HepG2 (cell line): ENCODE data around the gene REM2. TPM values are rescaled to one million over a fixed set of nuclear protein-coding genes. Genes with fewer than 3 reads are reported as not detected.

ENCODE experiments used
- ATAC-seq: fragments of 200-7000 bp; cut with Tn5 transposase; 3 replicates; pipeline ENCODE4 v1.9.1; 2020; ENCODE audit warnings: mild to moderate bottlenecking, moderate library complexity
- BruUV-seq: library from RNA; stranded (reverse); fragments of 400-500 nt; replicated peaks from 2 replicates; lab custom pipeline; 2021; lab: Mats Ljungman, UMichigan
- CTCF ChIA-PET: fragments of 300-600 bp; formaldehyde crosslinking; extraction: SDS; loops from one replicate; lab custom pipeline; 2021; ENCODE audit warnings: low total read pairs, inconsistent platforms, low intra/inter-chr PET ratio; lab: Yijun Ruan, JAX
- POLR2A ChIA-PET: fragments of 350-600 bp; sonication (Branson Sonifier 250); formaldehyde crosslinking; loops from one replicate; lab custom pipeline; 2020; ENCODE audit warnings: antibody characterized with exemption, inconsistent platforms; lab: Yijun Ruan, JAX
- DNase-seq: peaks from one replicate; pipeline ENCODE4 v3.0.0-alpha.2; 2015; ENCODE audit warnings: low spot score
- FAIRE-seq: peaks from 3 replicates; lab custom pipeline; 2011; peaks lifted over from hg19 to GRCh38; lab: Jason Lieb, UNC
- H2AFZ ChIP-seq: one replicate; pipeline ENCODE4 v1.6.1; 2011; ENCODE audit warnings: low read length, inconsistent platforms
- H3K27ac ChIP-seq: fragments of 300-600 bp; 3 replicates; pipeline ENCODE4 v1.8.0; 2011; ENCODE audit warnings: mixed run types, mild to moderate bottlenecking, mixed read lengths, low read length, inconsistent platforms; ENCODE audit not compliant: insufficient read depth; ENCODE audit errors: extremely low read length
- H3K27me3 ChIP-seq, 2 experiments: fragments of 200-600 bp in 1 of 2; 2 replicates in 1 of 2; 3 replicates in 1 of 2; pipeline versions ENCODE4 v1.6.0 to v1.8.0; 2011; ENCODE audit warnings: low read length in 2 of 2, mild to moderate bottlenecking in 2 of 2, moderate library complexity in 2 of 2, inconsistent platforms in 1 of 2; ENCODE audit not compliant: insufficient read depth in 2 of 2, control insufficient read depth in 1 of 2
- H3K36me3 ChIP-seq, 2 experiments: fragments of 200-600 bp in 1 of 2; replicated peaks in 1 of 2; 2 replicates in 1 of 2; 3 replicates in 1 of 2; pipeline versions ENCODE4 v1.5.1 to v1.8.0; 2011; ENCODE audit warnings: low read length in 2 of 2, inconsistent platforms in 1 of 2; ENCODE audit not compliant: insufficient read depth in 2 of 2, control insufficient read depth in 1 of 2
- H3K4me1 ChIP-seq: 2 replicates; pipeline ENCODE4 v1.5.1; 2012; ENCODE audit warnings: low read length, inconsistent platforms; ENCODE audit not compliant: insufficient read depth
- H3K4me2 ChIP-seq: 2 replicates; pipeline ENCODE4 v1.6.0; 2011; ENCODE audit warnings: low read depth, low read length, inconsistent platforms
- H3K4me3 ChIP-seq, 3 experiments: fragments of 200-600 bp in 1 of 3; sonication (generic), shearing (Covaris generic) in 1 of 3; replicated peaks in 1 of 3; 2 replicates each; pipeline ENCODE4 v1.5.1; 2011 to 2016; ENCODE audit warnings: low read length in 3 of 3, inconsistent platforms in 2 of 3, low read depth in 2 of 3, mild to moderate bottlenecking in 2 of 3, control low read depth in 1 of 3, mixed read lengths in 1 of 3; ENCODE audit not compliant: insufficient read depth in 1 of 3
- H3K79me2 ChIP-seq: one replicate; pipeline ENCODE4 v1.6.1; 2011; ENCODE audit warnings: low read length, inconsistent platforms; ENCODE audit not compliant: insufficient read depth
- H3K9ac ChIP-seq: 2 replicates; pipeline ENCODE4 v1.6.0; 2011; ENCODE audit warnings: mild to moderate bottlenecking, low read depth, low read length, inconsistent platforms; ENCODE audit not compliant: insufficient read depth
- H3K9me3 ChIP-seq: 2 replicates; pipeline ENCODE4 v1.5.1; 2012; ENCODE audit warnings: mild to moderate bottlenecking, low read length
- H4K20me1 ChIP-seq: 2 replicates; pipeline ENCODE4 v1.6.0; 2011; ENCODE audit warnings: inconsistent platforms, mild to moderate bottlenecking, low read length, moderate library complexity; ENCODE audit not compliant: insufficient read depth
- BRCA1 ChIP-seq: sonication (generic); formaldehyde crosslinking; IDR thresholded peaks from 2 replicates; pipeline ENCODE4 v1.4.0; 2020; ENCODE audit warnings: missing genetic modification reagents
- ZBTB7A ChIP-seq: sonication (generic); formaldehyde crosslinking; IDR thresholded peaks from 2 replicates; pipeline ENCODE4 v1.8.0; 2022; ENCODE audit warnings: mild to moderate bottlenecking, missing genetic modification reagents
- ZNF569 ChIP-seq: sonication (generic); formaldehyde crosslinking; IDR thresholded peaks from 2 replicates; pipeline ENCODE4 v1.5.0; 2020; ENCODE audit warnings: mild to moderate bottlenecking, missing genetic modification reagents, moderate library complexity, borderline replicate concordance
- ZNF768 ChIP-seq: sonication (generic); formaldehyde crosslinking; IDR thresholded peaks from 2 replicates; pipeline ENCODE4 v1.4.0; 2020; ENCODE audit warnings: missing genetic modification reagents
- ZNF883 ChIP-seq: sonication (generic); formaldehyde crosslinking; IDR thresholded peaks from 2 replicates; pipeline ENCODE4 v1.5.1; 2020; ENCODE audit warnings: mild to moderate bottlenecking, missing genetic modification reagents; ENCODE audit errors: not compliant biosample characterization
- WGBS: methylation state at CpG from one replicate; pipeline ENCODE4 v1.1.6; 2017; ENCODE audit warnings: low lambda C conversion rate; 5-methylcytosine and 5-hydroxymethylcytosine counted together
- in situ Hi-C: cut with HindIII; loops from 2 replicates; pipeline ENCODE4 v1.10.0; 2017; ENCODE audit warnings: low pct_unique_long_range_greater_than_20kb; ENCODE audit not compliant: extremely low pct_ligation_motif_present
- intact Hi-C: fragments of 100-400 bp; cut with micrococcal nuclease; formaldehyde crosslinking; loops from one replicate; pipeline ENCODE4 v1.10.0; 2022; ENCODE audit not compliant: unreplicated experiment
- polyA plus RNA-seq, 8 experiments: library from polyadenylated mRNA; depleted of rRNA in 3 of 8; stranded (reverse) in 7 of 8; unstranded in 1 of 8; fragments of >200 nt; fragmentation: Illumina TruSeq in 4 of 8; extraction: Trizol in 4 of 8; gene quantifications; 2 replicates each; pipeline versions ENCODE4 v1.2.1 to v1.2.3, GENCODE V29; 2011 to 2016; ENCODE audit warnings: low read depth in 4 of 8, missing spikeins in 1 of 8, mixed read lengths in 1 of 8; ENCODE audit not compliant: insufficient read depth in 1 of 8
- total RNA-seq, 5 experiments: library from RNA; depleted of rRNA; stranded (reverse); fragments of >200 nt; fragmentation: Illumina TruSeq; extraction: Trizol; gene quantifications; 2 replicates each; pipeline ENCODE4 v1.2.3, GENCODE V29; 2016; ENCODE audit warnings: low read depth in 1 of 5
- TF ChIP-seq, protein P1 (sequence below): IDR thresholded peaks from 2 replicates; pipeline ENCODE4 v1.6.1; 2016; ENCODE audit warnings: missing genetic modification reagents, missing compliant biosample characterization
- TF ChIP-seq, protein P2 (sequence below): sonication (generic); formaldehyde crosslinking; IDR thresholded peaks from 2 replicates; pipeline ENCODE4 v1.9.0; 2021; ENCODE audit warnings: mild to moderate bottlenecking, missing genetic modification reagents

Gene REM2
- total and polyA plus RNA-seq, 2 of the 13 experiments (the other 11 are each of a cell fraction or from before 2014, with no cell fraction given), result 0.20 TPM; not detected in 1

DNA sequence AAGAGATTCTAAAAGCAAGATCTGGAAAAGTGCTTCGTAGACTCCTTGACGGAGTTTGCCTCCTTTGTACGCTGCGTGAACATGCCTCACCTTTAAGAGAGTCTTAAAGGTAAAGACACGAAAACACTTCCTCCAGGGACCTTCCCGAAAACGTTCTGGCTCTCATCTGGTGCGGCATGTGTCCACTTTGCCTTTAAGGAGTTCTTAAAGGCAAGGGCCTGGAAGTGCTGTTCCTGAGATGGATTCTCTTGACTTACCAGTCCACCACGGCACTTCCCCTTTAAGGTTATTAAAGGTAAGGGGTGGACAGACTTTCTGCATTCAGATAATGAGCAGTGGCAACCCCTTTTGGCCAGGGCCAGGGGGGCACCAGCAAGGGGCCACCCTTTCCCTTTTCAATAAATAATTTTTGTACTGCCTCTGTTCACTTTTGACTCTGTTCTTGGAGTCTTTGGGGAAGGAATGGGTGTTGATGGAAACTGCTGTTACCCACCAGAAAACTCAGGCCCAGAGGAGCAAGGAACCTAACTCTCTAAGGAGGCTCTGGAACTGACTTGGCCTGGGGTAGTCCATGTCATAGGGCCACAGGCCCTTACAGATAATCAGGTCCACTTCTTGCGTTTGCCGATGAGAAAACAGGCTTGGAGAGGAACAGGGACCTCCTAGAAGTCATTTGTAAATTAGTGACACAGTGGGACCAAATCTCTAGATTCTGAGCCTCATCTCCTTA is 4.4 kb downstream of the REM2 start:
- H3K9ac ChIP-seq, result no peak overlapping the region
- ChIA-PET CTCF (no interaction called here), POLR2A (interaction anchor here (1.4 to 1.6 kb wide), 2 partner anchors 42 to 121 kb away, joined by 4 to 8 read pairs; partner anchors contain the start of genes OXA1L and PRMT5)
- no peaks in the 10 kb centered on the region for H3K36me3 ChIP-seq
- FAIRE-seq, result no peak
- ATAC-seq, result no peak
- H3K27me3 ChIP-seq, result peaks cover 10 to 56% of the 10 kb centered on the region in 2 experiments; a peak in 4 of 5 replicates
- TF ChIP-seq ZBTB7A (CRISPR knock-in tag) (0 out of 2 replicates have a peak, but pooled peaks have one; percentile 33), ZNF569 (CRISPR knock-in tag) (no peak)
- 46% methylated on average over 11 of the region's 11 CpGs for WGBS
- H3K4me2 ChIP-seq, result no peak overlapping the region
- H3K79me2 ChIP-seq, result no peaks in the 10 kb centered on the region
- H3K4me1 ChIP-seq, result peaks cover 15% of the 10 kb centered on the region
- H4K20me1 ChIP-seq, result no peaks in the 10 kb centered on the region
- H3K9me3 ChIP-seq, result no peaks in the 10 kb centered on the region
- no peak overlapping the region for H3K27ac ChIP-seq
- H3K4me3 ChIP-seq, result no peak overlapping the region
- intact Hi-C loops, result no loop called here
- no peak overlapping the region for H2AFZ ChIP-seq
- in situ Hi-C loops, result no loop called here
- no TSS peak for BruUV-seq
- DNase-seq, result no peak

DNA sequence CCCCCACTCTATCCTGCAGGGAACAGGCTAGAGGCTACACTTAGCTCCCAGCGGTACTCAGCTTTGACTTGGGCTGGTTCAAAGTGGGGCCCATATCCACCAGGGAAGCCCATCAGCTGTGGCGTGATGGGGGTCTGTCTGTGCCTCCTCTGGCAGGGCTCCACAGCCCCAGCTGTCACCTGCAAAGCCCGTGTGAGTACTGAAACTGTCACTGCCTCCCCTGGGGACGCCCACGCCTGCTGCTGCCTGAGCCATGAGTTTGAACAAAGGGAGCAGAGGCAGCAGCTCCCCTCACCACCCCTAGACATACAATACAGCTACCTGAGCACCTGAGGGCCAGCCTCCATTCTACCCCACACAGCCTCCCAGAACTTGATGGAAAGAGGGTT is 5.0 kb downstream of the REM2 start:
- in situ Hi-C loops, result no loop called here
- POLR2A ChIA-PET, result interaction anchor here (0.8 to 2.2 kb wide), 5 partner anchors 12 to 122 kb away, joined by 3 to 11 read pairs (median 6); partner anchors contain the start of genes LRP10, OXA1L and PRMT5
- FAIRE-seq (no peak), ATAC-seq (peak; percentile 2), DNase-seq (no peak)
- H3K27ac ChIP-seq, result no peak overlapping the region
- H3K4me2 ChIP-seq, result no peak overlapping the region
- no peaks in the 10 kb centered on the region for H3K9me3 ChIP-seq
- H3K9ac ChIP-seq, result no peak overlapping the region
- no peak overlapping the region for H2AFZ ChIP-seq
- 5% methylated on average over 5 of the region's 5 CpGs for WGBS
- peaks cover 15% of the 10 kb centered on the region for H3K4me1 ChIP-seq
- no TSS peak for BruUV-seq
- no peak overlapping the region for H3K4me3 ChIP-seq
- intact Hi-C loops, result no loop called here
- H3K36me3 ChIP-seq, result no peaks in the 10 kb centered on the region
- CTCF ChIA-PET, result no interaction called here
- no peaks in the 10 kb centered on the region for H3K79me2 ChIP-seq
- H3K27me3 ChIP-seq, result peaks cover 8 to 57% of the 10 kb centered on the region in 2 experiments; a peak in 4 of 5 replicates
- H4K20me1 ChIP-seq, result no peaks in the 10 kb centered on the region
- TF ChIP-seq ZNF883 (CRISPR knock-in tag), result peak; percentile 36
- TF ChIP-seq, protein P1, sequence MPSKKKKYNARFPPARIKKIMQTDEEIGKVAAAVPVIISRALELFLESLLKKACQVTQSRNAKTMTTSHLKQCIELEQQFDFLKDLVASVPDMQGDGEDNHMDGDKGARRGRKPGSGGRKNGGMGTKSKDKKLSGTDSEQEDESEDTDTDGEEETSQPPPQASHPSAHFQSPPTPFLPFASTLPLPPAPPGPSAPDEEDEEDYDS (CRISPR knock-in tag), result no peak
- 0 out of 2 replicates have a peak, but pooled peaks have one; percentile 14 for TF ChIP-seq ZNF768 (CRISPR knock-in tag)
- TF ChIP-seq, protein P2, sequence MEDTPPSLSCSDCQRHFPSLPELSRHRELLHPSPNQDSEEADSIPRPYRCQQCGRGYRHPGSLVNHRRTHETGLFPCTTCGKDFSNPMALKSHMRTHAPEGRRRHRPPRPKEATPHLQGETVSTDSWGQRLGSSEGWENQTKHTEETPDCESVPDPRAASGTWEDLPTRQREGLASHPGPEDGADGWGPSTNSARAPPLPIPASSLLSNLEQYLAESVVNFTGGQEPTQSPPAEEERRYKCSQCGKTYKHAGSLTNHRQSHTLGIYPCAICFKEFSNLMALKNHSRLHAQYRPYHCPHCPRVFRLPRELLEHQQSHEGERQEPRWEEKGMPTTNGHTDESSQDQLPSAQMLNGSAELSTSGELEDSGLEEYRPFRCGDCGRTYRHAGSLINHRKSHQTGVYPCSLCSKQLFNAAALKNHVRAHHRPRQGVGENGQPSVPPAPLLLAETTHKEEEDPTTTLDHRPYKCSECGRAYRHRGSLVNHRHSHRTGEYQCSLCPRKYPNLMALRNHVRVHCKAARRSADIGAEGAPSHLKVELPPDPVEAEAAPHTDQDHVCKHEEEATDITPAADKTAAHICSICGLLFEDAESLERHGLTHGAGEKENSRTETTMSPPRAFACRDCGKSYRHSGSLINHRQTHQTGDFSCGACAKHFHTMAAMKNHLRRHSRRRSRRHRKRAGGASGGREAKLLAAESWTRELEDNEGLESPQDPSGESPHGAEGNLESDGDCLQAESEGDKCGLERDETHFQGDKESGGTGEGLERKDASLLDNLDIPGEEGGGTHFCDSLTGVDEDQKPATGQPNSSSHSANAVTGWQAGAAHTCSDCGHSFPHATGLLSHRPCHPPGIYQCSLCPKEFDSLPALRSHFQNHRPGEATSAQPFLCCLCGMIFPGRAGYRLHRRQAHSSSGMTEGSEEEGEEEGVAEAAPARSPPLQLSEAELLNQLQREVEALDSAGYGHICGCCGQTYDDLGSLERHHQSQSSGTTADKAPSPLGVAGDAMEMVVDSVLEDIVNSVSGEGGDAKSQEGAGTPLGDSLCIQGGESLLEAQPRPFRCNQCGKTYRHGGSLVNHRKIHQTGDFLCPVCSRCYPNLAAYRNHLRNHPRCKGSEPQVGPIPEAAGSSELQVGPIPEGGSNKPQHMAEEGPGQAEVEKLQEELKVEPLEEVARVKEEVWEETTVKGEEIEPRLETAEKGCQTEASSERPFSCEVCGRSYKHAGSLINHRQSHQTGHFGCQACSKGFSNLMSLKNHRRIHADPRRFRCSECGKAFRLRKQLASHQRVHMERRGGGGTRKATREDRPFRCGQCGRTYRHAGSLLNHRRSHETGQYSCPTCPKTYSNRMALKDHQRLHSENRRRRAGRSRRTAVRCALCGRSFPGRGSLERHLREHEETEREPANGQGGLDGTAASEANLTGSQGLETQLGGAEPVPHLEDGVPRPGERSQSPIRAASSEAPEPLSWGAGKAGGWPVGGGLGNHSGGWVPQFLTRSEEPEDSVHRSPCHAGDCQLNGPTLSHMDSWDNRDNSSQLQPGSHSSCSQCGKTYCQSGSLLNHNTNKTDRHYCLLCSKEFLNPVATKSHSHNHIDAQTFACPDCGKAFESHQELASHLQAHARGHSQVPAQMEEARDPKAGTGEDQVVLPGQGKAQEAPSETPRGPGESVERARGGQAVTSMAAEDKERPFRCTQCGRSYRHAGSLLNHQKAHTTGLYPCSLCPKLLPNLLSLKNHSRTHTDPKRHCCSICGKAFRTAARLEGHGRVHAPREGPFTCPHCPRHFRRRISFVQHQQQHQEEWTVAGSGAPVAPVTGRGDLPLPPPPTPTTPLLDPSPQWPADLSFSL (CRISPR knock-in tag), result no peak
- TF ChIP-seq BRCA1 (CRISPR knock-in tag), result no peak
- 0 out of 2 replicates have a peak, but pooled peaks have one; percentile 7 for TF ChIP-seq ZBTB7A (CRISPR knock-in tag)
